ENCODE data around the gene PFN1.

- TF ChIP-seq TAF1 (IDR thresholded peaks at IDR 0.05; ENCODE audit: low read depth), result no peak
- peak; percentile 27; the same call in 1 of the 2 replicates for TF ChIP-seq TEAD4 (IDR thresholded peaks at IDR 0.05)
Observed at GRCh38 chr17:4945176-4945943, 3.0 kb downstream of the PFN1 start.

Measured in Ishikawa (cell line).